ENCODE measurements around the gene HIF3A. TPM values are rescaled to one million over a fixed set of nuclear protein-coding genes. Genes with fewer than 3 reads are reported as not detected.

HIF3A gene
- total and polyA plus RNA-seq, 11 donors = 32.8 to 117 (median 63.4) TPM

- Histone ChIP-seq H3K27ac (no peak overlapping the region), H3K4me1 (peaks cover 0 to 29% (median 19%) of the 10 kb centered on the region in 12 donors), H3K27me3 (no peaks in the 10 kb centered on the region), H3K36me3 (peaks cover 0 to 30% (median 25%) of the 10 kb centered on the region in 9 donors), H3K4me3 (no peak overlapping the region), H3K9me3 (no peaks in the 10 kb centered on the region)
- TF ChIP-seq CTCF (IDR thresholded peaks at IDR 0.05) (no peak), POLR2A (IDR thresholded peaks at IDR 0.05) (no peak)
- DNase-seq (no peak), ATAC-seq (no peak)
- intact Hi-C loops (cut with DNase I) = loop anchor here in 2 of 10 donors (5.0 kb wide), 1 partner anchor 37 kb away; no protein-coding TSS in a partner anchor
- 53 to 79% (median 56%) methylated on average over 1 of the region's 1 CpG for WGBS, 4 donors
Observed at GRCh38 chr19:46344363-46344762, 47.5 kb downstream of the HIF3A start.

- H3K9me3 ChIP-seq = no peaks in the 10 kb centered on the region
- DNase-seq = no peak
- 94 to 97% (median 96%) methylated on average over 5 of the region's 5 CpGs for WGBS, 4 donors
- intact Hi-C loops (cut with DNase I) = loop anchor here in 6 of 10 donors (5.0 kb wide), 3 partner anchors 38 to 63 kb away; no protein-coding TSS in a partner anchor
- H3K27ac ChIP-seq = peak overlapping the region in 2 of 12 donors; percentile 88 to 95
- H3K4me1 ChIP-seq = peaks cover 0 to 37% (median 27%) of the 10 kb centered on the region in 12 donors
- peaks cover 0 to 22% (median 17%) of the 10 kb centered on the region in 9 donors for H3K36me3 ChIP-seq
- TF ChIP-seq CTCF (IDR thresholded peaks at IDR 0.05) = no peak
- no peak for TF ChIP-seq POLR2A (IDR thresholded peaks at IDR 0.05)
- no peak for ATAC-seq
- H3K4me3 ChIP-seq = no peak overlapping the region
- no peaks in the 10 kb centered on the region for H3K27me3 ChIP-seq
Observed at GRCh38 chr19:46345157-46345556, 48.3 kb downstream of the HIF3A start.

- Histone ChIP-seq H3K4me3 (peak within 1 kb of the TSS; percentile 70 to 100 (median 96)), H3K27ac (peak within 1 kb of the TSS; percentile 52 to 96 (median 90)), H3K4me1 (peaks cover 7 to 56% (median 46%) of the 10 kb centered on the region in 12 donors), H3K9me3 (no peaks in the 10 kb centered on the region), H3K27me3 (no peaks in the 10 kb centered on the region), H3K36me3 (peaks cover 0 to 6% (median 4%) of the 10 kb centered on the region in 9 donors)
- intact Hi-C loops (cut with DNase I) = loop anchor here in 6 of 10 donors (2.0 to 5.0 kb wide), 4 partner anchors 40 to 65 kb away; no protein-coding TSS in a partner anchor
- DNase-seq = peak; percentile 92 to 97 (median 96)
- peak; percentile 48 to 83 (median 81) for ATAC-seq
- TF ChIP-seq POLR2A (IDR thresholded peaks at IDR 0.05) (peak in 1 of 2 donors; percentile 86), CTCF (IDR thresholded peaks at IDR 0.05) (peak; percentile 29 to 78 (median 58))
- WGBS, 4 donors = 0 to 1% (median 0%) methylated on average over 32 to 62 of the region's 62 CpGs
Observed at GRCh38 chr19:46346821-46347571, 50.2 kb downstream of the HIF3A start, which contains the start of gene PPP5C. PPP5C (plus strand) TSS chr19:46347087; CDS start chr19:46347097, 10 bp downstream.

- TF ChIP-seq CTCF (IDR thresholded peaks at IDR 0.05) (no peak), POLR2A (IDR thresholded peaks at IDR 0.05) (no peak)
- intact Hi-C loops (cut with DNase I) = loop anchor here in 6 of 10 donors (2.0 to 5.0 kb wide), 4 partner anchors 40 to 65 kb away; no protein-coding TSS in a partner anchor
- Histone ChIP-seq H3K36me3 (peaks cover 0 to 4% (median 0%) of the 10 kb centered on the region in 9 donors), H3K4me1 (peaks cover 7 to 60% (median 50%) of the 10 kb centered on the region in 12 donors), H3K9me3 (no peaks in the 10 kb centered on the region), H3K4me3 (peak overlapping the region in 11 of 12 donors; percentile 70 to 100 (median 99)), H3K27ac (peak overlapping the region in 6 of 12 donors; percentile 88 to 96 (median 93)), H3K27me3 (no peaks in the 10 kb centered on the region)
- ATAC-seq (no peak), DNase-seq (no peak)
- WGBS, 4 donors = 1 to 4% (median 3%) methylated on average over 3 of the region's 3 CpGs
Observed at GRCh38 chr19:46347572-46347883, 50.7 kb downstream of the HIF3A start.

Measured in heart left ventricle (tissue), 16 donors.